Gastroesophageal sphincter (tissue), 4 donors: ENCODE data around the gene LHFPL2. TPM values are rescaled to one million over a fixed set of nuclear protein-coding genes. Genes with fewer than 3 reads are reported as not detected.

Source experiments
- ATAC-seq: fragments of 150-250 bp; one replicate; pipeline ENCODE4 v1.9.1; 2016; ENCODE audit warnings: mild to moderate bottlenecking, moderate library complexity
- H3K27ac ChIP-seq, 4 donors: fragments of 200-600 bp; sonication (generic) in 3 of 4; 1 replicate in 3 of 4; 2 replicates in 1 of 4; pipeline ENCODE4 v1.5.1; 2016 to 2019
- H3K27me3 ChIP-seq: fragments of 200-600 bp; sonication (generic); one replicate; pipeline ENCODE4 v1.5.1; 2019
- H3K36me3 ChIP-seq, 2 donors: fragments of 200-600 bp; sonication (generic); one replicate each; pipeline ENCODE4 v1.5.1; 2019; ENCODE audit warnings: control low read depth in 1 of 2
- H3K4me1 ChIP-seq, 3 donors: fragments of 200-600 bp; sonication (generic); 1 replicate in 2 of 3; 2 replicates in 1 of 3; pipeline ENCODE4 v1.5.1; 2016 to 2019; ENCODE audit warnings: control low read depth in 2 of 3
- H3K4me3 ChIP-seq, 2 donors: fragments of 200-600 bp; sonication (generic); one replicate each; pipeline ENCODE4 v1.5.1; 2019; ENCODE audit warnings: mild to moderate bottlenecking in 1 of 2, moderate library complexity in 1 of 2
- H3K9me3 ChIP-seq, 3 donors: fragments of 200-600 bp; sonication (generic); one replicate each; pipeline ENCODE4 v1.5.1; 2017 to 2019; ENCODE audit warnings: control low read depth in 2 of 3
- CTCF ChIP-seq, 4 experiments: fragments of 200-600 bp in 2 of 4; fragments of 450-650 bp in 2 of 4; sonication (generic) in 1 of 4; IDR thresholded peaks; one replicate each; pipeline ENCODE4 v1.5.1; 2017 to 2019; ENCODE audit warnings: antibody characterized with exemption in 4 of 4, mild to moderate bottlenecking in 2 of 4, moderate library complexity in 2 of 4
- EP300 ChIP-seq: sonication (generic); formaldehyde crosslinking; IDR thresholded peaks from one replicate; pipeline ENCODE4 v1.6.1; 2017; ENCODE audit warnings: antibody characterized with exemption, mild to moderate bottlenecking
- POLR2A ChIP-seq, 2 donors: fragments of 450-650 bp; IDR thresholded peaks; one replicate each; pipeline ENCODE4 v1.6.1; 2017; ENCODE audit warnings: antibody characterized with exemption in 2 of 2, mild to moderate bottlenecking in 2 of 2, moderate library complexity in 1 of 2
- POLR2AphosphoS5 ChIP-seq: sonication (generic); formaldehyde crosslinking; IDR thresholded peaks from one replicate; pipeline ENCODE4 v1.6.1; 2017; ENCODE audit warnings: antibody characterized with exemption
- WGBS, 2 donors: methylation state at CpG; one replicate each; pipeline ENCODE4 v1.1.5; 2018; ENCODE audit warnings: low coverage in 1 of 2; 5-methylcytosine and 5-hydroxymethylcytosine counted together
- total RNA-seq, 4 donors: library from RNA; depleted of rRNA; stranded (reverse); fragments of >200 nt; gene quantifications; one replicate each; pipeline ENCODE4 v1.1.0, GENCODE V29; 2016

The LHFPL2 gene
- total RNA-seq, 4 donors from 2014 or later, result 14.9 to 44.2 (median 39.3) TPM

- no peak overlapping the region for H3K4me3 ChIP-seq
- TF ChIP-seq EP300, result no peak
- TF ChIP-seq POLR2A (IDR thresholded peaks at IDR 0.05), result no peak
- TF ChIP-seq CTCF (IDR thresholded peaks at IDR 0.05), result no peak
- TF ChIP-seq POLR2AphosphoS5, result no peak
- peaks cover 0 to 31% (median 11%) of the 10 kb centered on the region in 3 donors for H3K4me1 ChIP-seq
- peaks cover 0 to 26% of the 10 kb centered on the region in 2 donors for H3K36me3 ChIP-seq
- no peak overlapping the region for H3K27ac ChIP-seq
- H3K27me3 ChIP-seq, result no peaks in the 10 kb centered on the region
- 100% methylated on average over 5 of the region's 7 CpGs; no CpG with 5 or more reads in 1 of the 2 donors for WGBS, 2 donors
- H3K9me3 ChIP-seq, result no peaks in the 10 kb centered on the region
- no peak for ATAC-seq
Measured at GRCh38 chr5:78492650-78493049, 155.9 kb downstream of the LHFPL2 start.

GRCh38 chr5:78492224-78492623 lies 156.3 kb downstream of the LHFPL2 start:
- no peak for ATAC-seq
- Histone ChIP-seq H3K4me1 (peaks cover 0 to 31% (median 11%) of the 10 kb centered on the region in 3 donors), H3K4me3 (no peak overlapping the region), H3K27ac (no peak overlapping the region), H3K27me3 (no peaks in the 10 kb centered on the region), H3K36me3 (peaks cover 0 to 27% of the 10 kb centered on the region in 2 donors), H3K9me3 (no peaks in the 10 kb centered on the region)
- WGBS, 2 donors, result 88% methylated on average over 2 of the region's 2 CpGs; no CpG with 5 or more reads in 1 of the 2 donors
- TF ChIP-seq CTCF (IDR thresholded peaks at IDR 0.05), result no peak
- TF ChIP-seq POLR2A (IDR thresholded peaks at IDR 0.05), result no peak

- no peak for ATAC-seq
- H3K4me1 ChIP-seq, result peaks cover 3 to 27% (median 4%) of the 10 kb centered on the region in 3 donors
- H3K36me3 ChIP-seq, result peaks cover 0 to 27% of the 10 kb centered on the region in 2 donors
- H3K9me3 ChIP-seq, result no peaks in the 10 kb centered on the region
- no peak overlapping the region for H3K4me3 ChIP-seq
- 88 to 100% methylated on average over 2 to 4 of the region's 4 CpGs for WGBS, 2 donors
- H3K27me3 ChIP-seq, result no peaks in the 10 kb centered on the region
- no peak overlapping the region for H3K27ac ChIP-seq
- no peak for TF ChIP-seq CTCF (IDR thresholded peaks at IDR 0.05)
- TF ChIP-seq POLR2A (IDR thresholded peaks at IDR 0.05), result no peak
- no peak for TF ChIP-seq POLR2AphosphoS5
- TF ChIP-seq EP300, result no peak
Measured at GRCh38 chr5:78490709-78491485, 157.7 kb downstream of the LHFPL2 start.

- peaks cover 0 to 27% of the 10 kb centered on the region in 2 donors for H3K36me3 ChIP-seq
- peak overlapping the region in 1 of 4 donors; percentile 32 for H3K27ac ChIP-seq
- ATAC-seq, result no peak
- 68 to 94% methylated on average over 2 to 4 of the region's 4 CpGs for WGBS, 2 donors
- H3K9me3 ChIP-seq, result no peaks in the 10 kb centered on the region
- TF ChIP-seq CTCF (IDR thresholded peaks at IDR 0.05), result no peak
- TF ChIP-seq EP300, result no peak
- TF ChIP-seq POLR2A (IDR thresholded peaks at IDR 0.05), result no peak
- no peak for TF ChIP-seq POLR2AphosphoS5
- no peak overlapping the region for H3K4me3 ChIP-seq
- H3K4me1 ChIP-seq, result peaks cover 6 to 32% (median 6%) of the 10 kb centered on the region in 3 donors
- H3K27me3 ChIP-seq, result no peaks in the 10 kb centered on the region
Measured at GRCh38 chr5:78487846-78488245, 160.7 kb downstream of the LHFPL2 start.

- no peaks in the 10 kb centered on the region for H3K27me3 ChIP-seq
- no peak overlapping the region for H3K4me3 ChIP-seq
- peak overlapping the region in 1 of 4 donors; percentile 21 for H3K27ac ChIP-seq
- peaks cover 6 to 32% (median 6%) of the 10 kb centered on the region in 3 donors for H3K4me1 ChIP-seq
- H3K36me3 ChIP-seq, result peaks cover 0 to 27% of the 10 kb centered on the region in 2 donors
- no peak for ATAC-seq
- TF ChIP-seq POLR2A (IDR thresholded peaks at IDR 0.05) (no peak), EP300 (no peak), CTCF (IDR thresholded peaks at IDR 0.05) (no peak), POLR2AphosphoS5 (no peak)
- 67 to 88% methylated on average over 2 of the region's 2 CpGs for WGBS, 2 donors
- H3K9me3 ChIP-seq, result no peaks in the 10 kb centered on the region
Measured at GRCh38 chr5:78486218-78486617, 162.4 kb downstream of the LHFPL2 start.
